Gastrocnemius medialis (tissue), 4 donors: ENCODE results near the gene TBATA.

Experiments
- CTCF ChIP-seq, 5 experiments: fragments of 450-650 bp in 3 of 5; fragments of 200-600 bp in 2 of 5; sonication (generic) in 2 of 5; IDR thresholded peaks in 4 of 5; conservative IDR thresholded peaks in 1 of 5; 1 replicate in 4 of 5; 2 replicates in 1 of 5; pipeline ENCODE4 v1.5.1; 2016 to 2019; ENCODE audit warnings: antibody characterized with exemption in 5 of 5, mild to moderate bottlenecking in 3 of 5, moderate library complexity in 3 of 5
- POLR2A ChIP-seq, 2 donors: fragments of 450-650 bp; IDR thresholded peaks; one replicate each; pipeline ENCODE4 v1.6.1; 2017; ENCODE audit warnings: antibody characterized with exemption in 2 of 2, mild to moderate bottlenecking in 2 of 2, moderate library complexity in 2 of 2

GRCh38 chr10:70784471-70784870, 706 bp downstream of the TBATA start:
- TF ChIP-seq POLR2A (IDR thresholded peaks at IDR 0.05) (no peak), CTCF (IDR thresholded peaks at IDR 0.05 in 4 of 5, conservative IDR thresholded peaks at IDR 0.05 in 1 of 5) (no peak)
